ENCODE results near the gene TM9SF1.

TM9SF1 gene

GRCh38 chr14:24179294-24179960, 15.8 kb downstream of the TM9SF1 start:
- CTCF ChIA-PET: interaction anchor here (0.6 kb wide), 2 partner anchors 12 to 18 kb away, joined by 3 to 5 read pairs; partner anchors contain the start of gene IRF9
- H3K27ac ChIP-seq: peak overlapping the region; percentile 60
- POLR2A ChIA-PET (ENCODE audit: low non-redundant PET): no interaction called here
- no peak for TF ChIP-seq CTCF (conservative IDR thresholded peaks at IDR 0.05; ENCODE audit: low read depth)
- no peak for DNase-seq (ENCODE audit: low spot score)

- POLR2A ChIA-PET (ENCODE audit: low non-redundant PET): no interaction called here
- CTCF ChIA-PET: interaction anchor here (0.6 to 0.7 kb wide), 3 partner anchors 12 to 36 kb away, joined by 3 to 5 read pairs (median 3); partner anchors contain the start of gene IRF9
- no peak for DNase-seq (ENCODE audit: low spot score)
Observed at GRCh38 chr14:24178399-24179178, 16.7 kb downstream of the TM9SF1 start.

GRCh38 chr14:24177891-24178290, 17.4 kb downstream of the TM9SF1 start:
- CTCF ChIA-PET: interaction anchor here (1.2 kb wide), 1 partner anchor 17 kb away, joined by 3 read pairs; the partner anchor contains the start of gene IRF9
- TF ChIP-seq CTCF (conservative IDR thresholded peaks at IDR 0.05; ENCODE audit: low read depth): no peak
- POLR2A ChIA-PET (ENCODE audit: low non-redundant PET): no interaction called here
- H3K27ac ChIP-seq: peak overlapping the region; percentile 60
- no peak for DNase-seq (ENCODE audit: low spot score)

More at GRCh38 chr14:24178399-24179178, 16.7 kb downstream of the TM9SF1 start:
- no peak for TF ChIP-seq CTCF (conservative IDR thresholded peaks at IDR 0.05; ENCODE audit: low read depth)
- peak overlapping the region; percentile 60 for H3K27ac ChIP-seq

GRCh38 chr14:24177041-24177825, 18.0 kb downstream of the TM9SF1 start:
- no peak for TF ChIP-seq CTCF (conservative IDR thresholded peaks at IDR 0.05; ENCODE audit: low read depth)
- ChIA-PET POLR2A (ENCODE audit: low non-redundant PET) (no interaction called here), CTCF (interaction anchor here (1.2 kb wide), 1 partner anchor 16 kb away, joined by 3 read pairs; the partner anchor contains the start of gene IRF9)
- H3K27ac ChIP-seq: peak overlapping the region; percentile 60
- no peak for DNase-seq (ENCODE audit: low spot score)

- DNase-seq (ENCODE audit: low spot score): no peak
- no peak for TF ChIP-seq CTCF (conservative IDR thresholded peaks at IDR 0.05; ENCODE audit: low read depth)
- H3K27ac ChIP-seq: peak overlapping the region; percentile 60
- POLR2A ChIA-PET (ENCODE audit: low non-redundant PET): no interaction called here
- CTCF ChIA-PET: interaction anchor here (1.2 kb wide), 1 partner anchor 15 kb away, joined by 3 read pairs; the partner anchor contains the start of gene IRF9
Observed at GRCh38 chr14:24176599-24176998, 18.6 kb downstream of the TM9SF1 start.

GRCh38 chr14:24172871-24173281, 22.4 kb downstream of the TM9SF1 start:
- TF ChIP-seq CTCF (conservative IDR thresholded peaks at IDR 0.05; ENCODE audit: low read depth): no peak
- H3K27ac ChIP-seq: peak overlapping the region; percentile 5
- ChIA-PET CTCF (interaction anchor here (0.6 kb wide), 1 partner anchor 98 kb away, joined by 3 read pairs; no protein-coding TSS in a partner anchor), POLR2A (ENCODE audit: low non-redundant PET) (interaction anchor here (0.6 kb wide), 1 partner anchor 79 kb away, joined by 4 read pairs; no protein-coding TSS in a partner anchor)
- no peak for DNase-seq (ENCODE audit: low spot score)
